GM23338 (cell line): ENCODE data around the gene PIK3C2B.

Source experiments
- CREB1 ChIP-seq: fragments of 250-450 bp; sonication (Bioruptor Pico); IDR thresholded peaks from 2 replicates; pipeline ENCODE4 v1.5.0; 2020; ENCODE audit warnings: low read depth, mild to moderate bottlenecking, moderate library complexity
- CTCF ChIP-seq, 2 experiments: fragments of 200-600 bp in 1 of 2; sonication (generic) in 1 of 2; conservative IDR thresholded peaks; 2 replicates each; pipeline versions ENCODE4 v1.5.1 to v1.6.1; 2016 to 2017; ENCODE audit warnings: antibody characterized with exemption in 2 of 2, low read depth in 2 of 2, mild to moderate bottlenecking in 2 of 2, moderate library complexity in 1 of 2
- EZH2 ChIP-seq: fragments of 200-600 bp; sonication (generic); IDR thresholded peaks from one replicate; pipeline ENCODE4 v1.8.0; 2017; ENCODE audit warnings: antibody characterized with exemption, mild to moderate bottlenecking, low read depth; ENCODE audit not compliant: unreplicated experiment
- POLR2AphosphoS5 ChIP-seq: IDR thresholded peaks from 2 replicates; pipeline ENCODE4 v1.6.1; 2016; ENCODE audit warnings: antibody characterized with exemption, low read depth

GRCh38 chr1:204528677-204529076 lies 34.1 kb upstream of the PIK3C2B start:
- TF ChIP-seq CTCF (conservative IDR thresholded peaks at IDR 0.05; ENCODE audit: low read depth in 2 of 2), result no peak
- TF ChIP-seq EZH2, result no peak
- TF ChIP-seq POLR2AphosphoS5, result no peak
- TF ChIP-seq CREB1, result no peak
